Measurements from ENCODE around the gene RIMOC1.
A peak's percentile ranks its signal among the peaks of the same experiment; 100 is the strongest.

Gene RIMOC1
- total RNA-seq = 14.3 to 33.6 (median 16.5) reads per million in 4 donors

- DNase-seq = peak; percentile 92 to 99 (median 94)
Observed at GRCh38 chr5:41903892-41904799, at the start of gene RIMOC1. Gene RIMOC1, plus strand, starts transcription at chr5:41904344. Its CDS starts 24 bp downstream, at chr5:41904368.

DNA sequence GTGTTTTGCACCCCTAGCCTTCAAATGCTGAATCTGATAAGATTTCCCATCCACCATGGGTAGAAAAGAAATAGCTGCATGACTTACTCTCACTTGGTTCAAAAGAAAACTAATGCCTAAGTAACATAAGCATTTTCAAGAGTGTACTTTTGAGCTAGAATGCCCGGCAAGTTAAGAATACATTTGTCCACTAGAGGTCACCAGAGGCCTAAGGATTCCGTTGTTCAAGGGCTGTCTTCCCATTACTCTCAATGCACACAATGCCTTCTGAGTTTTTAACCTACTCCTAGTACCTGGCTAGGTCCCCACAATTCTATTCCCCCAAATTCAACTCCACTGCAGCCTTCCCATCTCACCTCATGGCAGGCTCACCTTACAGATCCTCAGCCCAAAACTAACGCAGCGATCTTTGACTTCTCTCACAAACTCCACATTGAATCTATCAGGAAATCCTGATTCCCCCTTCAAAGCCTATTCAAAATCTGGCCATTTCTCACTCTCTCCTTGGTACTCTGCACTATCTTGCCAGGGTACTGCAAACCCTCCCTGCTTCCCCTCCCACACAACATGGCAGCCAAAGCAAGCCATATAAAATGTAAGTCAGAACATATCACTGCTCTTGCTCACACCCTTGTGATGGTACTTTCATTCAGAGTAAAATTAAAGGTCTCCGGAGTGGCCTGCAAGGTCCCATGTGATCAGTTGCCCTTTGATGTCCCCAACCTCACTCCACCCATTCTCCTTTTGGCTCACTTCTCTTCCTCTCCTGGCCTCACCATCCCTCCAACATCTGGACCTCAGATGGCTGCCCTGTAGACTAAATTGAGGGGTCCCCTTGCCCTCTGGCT is 47.3 kb upstream of the RIMOC1 start:
- DNase-seq = peak in 4 of 5 donors; percentile 28 to 68 (median 51)

- DNase-seq = no peak
Observed at GRCh38 chr5:41857989-41858388, 46.2 kb upstream of the RIMOC1 start.

- no peak for DNase-seq
Observed at GRCh38 chr5:41858890-41859289, 45.3 kb upstream of the RIMOC1 start.

DNA sequence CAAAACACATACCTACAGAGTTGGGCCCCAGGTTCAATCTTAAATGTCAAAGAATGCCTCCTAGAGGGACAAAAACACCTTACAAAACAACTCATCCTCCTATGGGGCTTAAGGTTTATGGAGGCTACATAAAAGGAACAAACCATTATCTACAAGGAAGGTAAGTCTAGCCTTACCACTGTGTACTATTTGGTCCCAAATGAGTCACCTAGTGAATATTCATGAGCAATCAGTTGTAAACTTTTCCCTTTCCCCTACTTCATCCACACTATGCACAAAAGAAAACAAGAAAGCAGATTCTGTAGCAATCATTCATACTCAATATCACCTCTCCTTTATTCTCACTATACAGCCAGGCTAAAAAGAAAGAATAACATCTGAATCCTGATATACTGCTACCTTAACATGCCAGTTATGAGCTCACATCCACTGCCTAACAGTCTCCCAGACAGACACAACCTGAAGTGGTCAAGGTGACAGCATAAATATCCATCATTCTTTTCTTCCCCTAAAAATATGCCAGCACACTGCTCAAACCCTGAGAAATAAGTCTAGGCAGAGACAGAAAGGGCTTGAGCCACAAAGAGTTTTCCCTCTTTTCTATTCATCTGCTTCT is 40.2 kb upstream of the RIMOC1 start:
- no peak for DNase-seq

- peak in 1 of 5 donors; percentile 2 for DNase-seq
Observed at GRCh38 chr5:41869151-41869723, 34.9 kb upstream of the RIMOC1 start.

DNA sequence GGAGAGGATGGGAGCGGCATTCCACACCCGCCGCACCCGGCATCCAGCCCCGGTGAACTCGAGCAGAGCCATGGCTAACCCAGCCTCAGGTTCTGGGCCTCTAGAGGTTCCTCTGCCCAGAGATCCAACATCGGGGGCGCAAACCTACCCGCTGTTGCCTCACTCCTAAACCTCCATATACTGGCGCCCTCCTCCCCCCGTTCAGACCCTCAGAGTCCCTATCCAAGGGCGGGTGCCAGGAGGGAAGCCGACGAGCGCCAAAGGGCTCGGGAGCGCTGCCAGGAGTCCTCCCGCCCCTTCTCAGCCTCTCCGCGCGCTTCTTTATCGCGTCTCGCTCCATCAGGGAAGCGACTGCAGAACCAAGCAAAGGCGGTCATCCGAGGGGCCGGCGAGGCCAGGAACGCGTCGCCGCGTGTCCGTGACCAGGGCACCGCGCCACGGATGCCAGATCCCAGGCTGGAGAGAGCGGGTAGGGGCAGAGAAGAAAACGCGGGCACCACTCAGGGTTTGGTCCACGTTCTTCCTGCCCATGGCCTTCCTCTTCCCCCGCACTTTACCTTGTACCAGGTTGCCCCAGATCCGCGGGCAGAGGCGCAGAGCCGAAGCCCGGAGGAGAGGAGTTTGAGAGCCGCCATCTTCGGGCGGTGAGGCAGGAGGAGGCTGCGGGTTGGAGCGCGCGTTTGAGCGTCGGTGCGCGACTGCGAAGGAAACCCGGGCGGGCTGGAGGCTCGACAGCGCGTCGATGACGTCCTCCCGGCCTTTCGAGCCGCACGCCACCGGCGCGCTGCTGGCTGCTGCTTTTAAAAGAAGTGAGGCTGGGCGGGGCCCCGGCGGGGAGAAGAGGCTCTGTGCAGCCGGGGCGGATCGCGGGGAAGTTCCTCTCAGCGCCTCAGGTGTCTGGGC is 34.2 kb upstream of the RIMOC1 start, which contains the start of gene OXCT1:
Gene OXCT1, minus strand, starts transcription at position 702 of the 903 bp plus-strand sequence. Its CDS starts 67 bp downstream, at position 635.
- peak; percentile 86 to 96 (median 92) for DNase-seq

- DNase-seq = no peak
Observed at GRCh38 chr5:41870627-41871048, 33.5 kb upstream of the RIMOC1 start.

DNA sequence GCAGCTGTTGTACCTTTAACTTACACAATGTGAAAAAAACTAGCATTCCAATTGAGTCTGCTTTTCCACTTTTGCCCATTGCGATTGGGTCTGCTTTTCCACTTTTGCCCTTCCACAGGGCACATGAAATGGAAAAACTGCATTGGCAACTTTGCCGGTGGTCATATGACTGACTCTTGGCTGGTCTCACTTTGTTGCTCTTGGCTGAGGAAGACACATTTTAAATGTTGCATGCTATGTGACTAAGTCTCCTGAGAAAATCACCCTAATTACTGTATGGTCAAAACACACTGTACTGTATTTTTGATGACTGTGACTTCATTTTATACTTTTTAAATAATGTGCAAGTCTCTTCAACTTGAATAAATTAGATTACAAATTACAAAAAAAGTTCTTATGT is 32.3 kb upstream of the RIMOC1 start:
- no peak for DNase-seq

DNA sequence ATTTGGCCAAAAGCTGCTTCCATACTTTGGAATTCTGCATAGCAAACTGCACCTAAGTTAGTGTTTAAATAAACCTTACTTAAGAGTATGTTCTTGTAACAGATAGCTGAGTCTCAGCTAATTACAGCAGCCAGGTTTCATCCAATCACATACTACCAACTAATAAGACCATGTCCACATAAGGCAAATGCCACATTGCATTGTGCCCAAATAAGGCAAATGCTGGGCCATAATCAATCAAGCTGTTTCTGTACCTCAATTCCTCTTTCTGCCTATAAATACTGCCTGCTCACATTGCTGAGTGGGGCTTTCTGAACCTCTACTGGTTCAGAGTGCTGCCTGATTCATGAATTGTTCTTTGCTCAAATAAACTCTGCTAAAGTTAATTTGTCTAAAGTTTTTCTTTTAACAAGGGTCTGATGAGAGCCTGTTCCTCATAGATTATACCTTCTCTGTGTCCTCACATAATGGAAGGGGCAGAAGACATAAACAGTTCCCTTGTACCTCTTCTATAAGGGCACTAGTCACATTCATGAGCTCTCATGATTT is 29.6 kb upstream of the RIMOC1 start:
- no peak for DNase-seq

- no peak for DNase-seq
Observed at GRCh38 chr5:41875121-41875520, 29.0 kb upstream of the RIMOC1 start.

DNA sequence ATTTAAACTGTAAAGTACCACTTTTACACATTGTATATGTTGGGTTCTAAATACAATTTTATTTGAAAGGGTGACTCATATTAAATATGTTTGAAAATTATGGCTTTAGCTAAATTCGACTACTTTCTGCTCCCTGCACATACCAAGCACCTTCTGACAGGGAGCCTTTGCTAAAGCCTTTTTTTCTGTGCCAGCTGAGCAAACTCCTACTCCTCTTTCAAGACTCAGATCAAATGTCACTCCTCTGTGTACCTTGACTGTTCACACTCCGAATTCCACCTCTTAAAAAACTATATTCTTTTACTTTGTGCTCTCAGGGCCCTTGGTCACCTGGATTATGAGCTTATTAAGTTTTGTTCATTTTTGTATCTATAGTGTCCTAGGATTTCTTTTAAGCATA is 27.5 kb upstream of the RIMOC1 start:
- no peak for DNase-seq

DNA sequence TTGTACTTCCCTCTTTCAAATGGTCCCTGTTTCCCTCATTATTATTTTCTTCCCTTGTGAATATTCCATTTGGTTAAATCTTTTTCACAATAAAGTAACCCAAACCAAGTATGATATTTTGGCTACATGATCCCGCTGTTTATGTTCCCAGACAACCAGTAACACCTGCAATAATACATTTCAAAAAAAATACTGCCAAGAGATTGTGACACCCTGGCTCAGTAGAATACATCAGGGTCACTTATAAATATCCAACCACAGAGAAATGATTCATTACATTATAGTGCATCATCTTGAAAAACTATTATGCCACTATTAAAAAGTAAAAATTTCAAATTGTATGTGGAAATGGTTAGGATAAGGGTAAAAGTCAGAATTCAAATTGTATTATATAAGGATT is 26.7 kb upstream of the RIMOC1 start:
- no peak for DNase-seq

GRCh38 chr5:41878173-41878572 is 26.0 kb upstream of the RIMOC1 start:
- DNase-seq = no peak

DNA sequence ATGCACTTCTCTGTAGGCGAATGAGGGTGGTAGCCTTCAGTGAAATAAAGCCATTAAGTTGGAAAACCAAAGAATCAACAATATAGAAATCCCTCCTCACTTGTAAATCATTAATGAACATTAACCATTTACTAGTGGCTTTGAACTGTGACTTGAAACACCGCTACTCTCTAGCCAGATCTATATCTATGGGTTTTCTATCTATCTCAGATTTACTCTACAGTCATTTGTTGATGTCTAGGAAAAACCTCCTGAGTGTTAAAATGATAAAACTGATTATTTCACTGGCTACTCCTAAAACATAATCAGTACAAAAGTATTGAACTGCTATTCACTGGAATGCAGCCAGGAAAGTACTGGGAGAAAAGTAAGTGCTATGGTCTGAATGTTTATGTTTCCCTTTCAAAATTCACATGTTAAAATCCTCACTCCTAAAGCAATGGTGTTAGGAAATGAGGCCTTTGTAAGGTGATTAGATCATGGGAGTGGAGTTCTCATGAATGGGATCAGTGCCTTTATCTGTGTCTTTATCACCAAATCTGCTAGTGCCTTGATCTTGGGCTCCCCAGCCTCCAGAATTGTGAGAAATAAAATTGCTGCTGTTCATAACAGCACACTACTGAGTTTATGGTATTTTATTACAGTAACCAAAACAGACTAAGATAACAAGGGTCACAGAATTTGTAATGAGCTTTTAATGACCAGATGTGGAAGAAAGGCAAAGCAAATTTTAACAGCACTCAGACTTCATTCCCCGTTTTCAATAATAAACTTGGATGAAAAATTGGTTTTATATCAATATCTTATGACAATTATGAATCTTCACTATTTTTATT is 25.3 kb upstream of the RIMOC1 start:
- DNase-seq = no peak

- DNase-seq = no peak
Observed at GRCh38 chr5:41882765-41883164, 21.4 kb upstream of the RIMOC1 start.

DNA sequence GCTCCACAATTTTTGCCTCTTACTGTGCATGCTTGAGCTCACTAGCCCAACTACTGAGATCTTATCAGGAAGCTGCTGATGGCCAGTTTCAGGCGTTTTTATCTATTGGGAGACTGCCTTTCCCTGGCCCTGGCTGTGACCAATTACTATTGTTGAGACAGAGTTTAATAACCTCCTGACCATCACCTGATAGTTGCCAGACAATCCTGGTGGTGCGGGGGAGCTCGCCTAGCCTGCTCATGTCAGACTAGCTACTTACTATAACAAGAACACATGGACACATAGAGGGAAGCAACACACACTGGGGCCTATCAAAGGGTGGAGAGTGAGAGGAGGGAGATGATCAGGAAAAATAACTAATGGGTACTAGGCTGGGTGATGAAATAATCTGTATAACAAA is 20.9 kb upstream of the RIMOC1 start:
- no peak for DNase-seq

DNA sequence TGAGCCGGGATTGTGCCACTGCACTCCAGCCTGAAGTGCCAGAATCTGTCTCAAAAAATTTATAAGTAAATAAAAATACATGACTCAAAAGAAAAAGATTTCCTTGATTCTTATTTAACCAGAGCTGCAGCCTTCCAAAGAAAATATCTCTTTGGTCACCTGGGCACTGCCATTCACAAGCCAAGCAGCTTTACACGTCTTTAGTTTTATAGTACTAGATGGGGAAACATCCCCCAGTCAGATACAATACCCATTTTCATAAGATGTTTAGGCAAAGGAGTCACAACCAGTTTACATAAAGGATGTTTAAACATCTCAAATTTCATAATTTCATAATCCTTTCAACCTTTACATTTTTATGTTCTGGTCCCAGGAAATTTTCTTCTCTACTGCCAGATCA is 20.2 kb upstream of the RIMOC1 start:
- DNase-seq = no peak

DNA sequence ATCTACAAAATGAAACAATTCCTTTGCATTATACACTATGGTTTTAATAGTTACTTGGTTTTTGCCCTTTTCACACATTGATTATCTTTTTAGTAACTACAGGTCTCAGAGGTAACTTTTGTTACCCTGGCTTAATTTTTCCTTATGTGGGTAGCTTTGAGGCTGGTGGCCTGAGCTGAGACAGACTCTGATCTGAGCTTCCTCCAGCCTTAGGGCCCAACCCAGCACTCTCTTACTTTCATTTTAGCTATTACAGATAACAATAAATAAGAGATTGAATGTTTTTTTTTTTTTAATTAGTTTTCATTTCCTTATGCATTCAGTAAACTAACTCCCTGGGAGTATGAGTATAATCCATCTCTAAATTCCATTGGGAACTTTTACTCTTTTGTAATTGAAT is 18.9 kb upstream of the RIMOC1 start:
- no peak for DNase-seq

GRCh38 chr5:41891066-41891707 is 13.0 kb upstream of the RIMOC1 start:
- no peak for DNase-seq

Measured in T-helper 1 cell (primary cell).